PC-9 (cell line): ENCODE measurements around the gene NRG2. TPM values are rescaled to one million over a fixed set of nuclear protein-coding genes. Genes with fewer than 3 reads are reported as not detected.

Source experiments
- BruUV-seq: library from RNA; stranded (reverse); fragments of 400-500 nt; replicated peaks from 2 replicates; lab custom pipeline; 2021; lab: Mats Ljungman, UMichigan
- CTCF ChIA-PET: fragments of 300-600 bp; sonication (Branson Sonifier 250); formaldehyde crosslinking; loops from one replicate; lab custom pipeline; 2022; ENCODE audit warnings: antibody characterized with exemption; lab: Charles Lee
- POLR2A ChIA-PET: fragments of 300-600 bp; sonication (Branson Sonifier 250); formaldehyde crosslinking; loops from one replicate; lab custom pipeline; 2022; ENCODE audit warnings: antibody characterized with exemption; ENCODE audit not compliant: unreplicated experiment; lab: Charles Lee
- DNase-seq, 2 experiments: peaks; one replicate each; pipeline versions ENCODE4 v3.0.0 to v3.0.0-alpha.2; 2015 to 2022; ENCODE audit warnings: mixed read lengths in 1 of 2
- H2AFZ ChIP-seq: fragments of 200-600 bp; sonication (generic); 2 replicates; pipeline ENCODE4 v1.8.1; 2017; ENCODE audit warnings: antibody characterized with exemption
- H3F3A ChIP-seq: fragments of 200-600 bp; sonication (generic); 2 replicates; pipeline ENCODE4 v1.8.1; 2017; ENCODE audit warnings: antibody characterized with exemption, mild to moderate bottlenecking, low read depth; ENCODE audit not compliant: insufficient read depth
- H3K27ac ChIP-seq: fragments of 200-600 bp; sonication (generic); 2 replicates; pipeline ENCODE4 v1.6.1; 2016; ENCODE audit warnings: mixed run types
- H3K27me3 ChIP-seq: fragments of 200-600 bp; sonication (generic); 2 replicates; pipeline ENCODE4 v1.6.1; 2016; ENCODE audit warnings: low read depth, mixed run types; ENCODE audit not compliant: insufficient read depth
- H3K36me3 ChIP-seq: fragments of 200-600 bp; sonication (generic); 2 replicates; pipeline ENCODE4 v1.6.1; 2016; ENCODE audit warnings: low read depth, mixed run types
- H3K4me1 ChIP-seq: fragments of 200-600 bp; sonication (generic); replicated peaks from 2 replicates; pipeline ENCODE4 v1.6.1; 2016; ENCODE audit warnings: mixed run types; ENCODE audit not compliant: insufficient read depth
- H3K4me2 ChIP-seq: fragments of 200-600 bp; sonication (generic); 2 replicates; pipeline ENCODE4 v1.6.1; 2017; ENCODE audit warnings: mixed run types
- H3K4me3 ChIP-seq: fragments of 200-600 bp; sonication (generic); 2 replicates; pipeline ENCODE4 v1.6.1; 2016; ENCODE audit warnings: mixed run types
- H3K79me2 ChIP-seq: fragments of 200-600 bp; sonication (generic); 2 replicates; pipeline ENCODE4 v1.6.1; 2017; ENCODE audit warnings: low read depth, mixed run types
- H3K9me2 ChIP-seq: fragments of 200-600 bp; sonication (generic); 2 replicates; pipeline ENCODE4 v1.8.1; 2017; ENCODE audit warnings: mild to moderate bottlenecking; ENCODE audit not compliant: insufficient read depth
- H3K9me3 ChIP-seq: fragments of 200-600 bp; sonication (generic); 2 replicates; pipeline ENCODE4 v1.8.1; 2016; ENCODE audit warnings: low read depth; ENCODE audit not compliant: insufficient read depth
- H4K20me1 ChIP-seq: fragments of 200-600 bp; sonication (generic); 2 replicates; pipeline ENCODE4 v1.8.1; 2017; ENCODE audit not compliant: insufficient read depth
- EZH2 ChIP-seq: fragments of 200-600 bp; sonication (generic); IDR thresholded peaks from 2 replicates; pipeline ENCODE4 v1.8.0; 2017; ENCODE audit warnings: antibody characterized with exemption, low read depth
- intact Hi-C: fragments of 100-400 bp; cut with micrococcal nuclease; formaldehyde crosslinking; loops from one replicate; pipeline ENCODE4 v1.10.0; 2022; ENCODE audit not compliant: unreplicated experiment
- total RNA-seq: library from RNA; stranded (reverse); gene quantifications from 2 replicates; pipeline ENCODE4 v1.2.3, GENCODE V29; 2021
- TF ChIP-seq, protein P1 (sequence below): fragments of 200-600 bp; sonication (generic); conservative IDR thresholded peaks from 2 replicates; pipeline ENCODE4 v1.6.1; 2017; ENCODE audit warnings: mixed run types, antibody characterized with exemption, mild to moderate bottlenecking, moderate library complexity

Gene NRG2
- total RNA-seq, 1 experiment from 2014 or later, result not detected

GRCh38 chr5:139967353-139967752 lies 75.7 kb downstream of the NRG2 start:
- ChIA-PET CTCF (interaction anchor here (1.0 to 2.8 kb wide), 2 partner anchors 177 to 180 kb away, joined by 3 to 31 read pairs; no protein-coding TSS in a partner anchor), POLR2A (no interaction called here)
- H2AFZ ChIP-seq, result no peak overlapping the region
- H3K4me1 ChIP-seq, result no peaks in the 10 kb centered on the region
- no TSS peak for BruUV-seq
- H3K79me2 ChIP-seq, result no peaks in the 10 kb centered on the region
- TF ChIP-seq, protein P1, sequence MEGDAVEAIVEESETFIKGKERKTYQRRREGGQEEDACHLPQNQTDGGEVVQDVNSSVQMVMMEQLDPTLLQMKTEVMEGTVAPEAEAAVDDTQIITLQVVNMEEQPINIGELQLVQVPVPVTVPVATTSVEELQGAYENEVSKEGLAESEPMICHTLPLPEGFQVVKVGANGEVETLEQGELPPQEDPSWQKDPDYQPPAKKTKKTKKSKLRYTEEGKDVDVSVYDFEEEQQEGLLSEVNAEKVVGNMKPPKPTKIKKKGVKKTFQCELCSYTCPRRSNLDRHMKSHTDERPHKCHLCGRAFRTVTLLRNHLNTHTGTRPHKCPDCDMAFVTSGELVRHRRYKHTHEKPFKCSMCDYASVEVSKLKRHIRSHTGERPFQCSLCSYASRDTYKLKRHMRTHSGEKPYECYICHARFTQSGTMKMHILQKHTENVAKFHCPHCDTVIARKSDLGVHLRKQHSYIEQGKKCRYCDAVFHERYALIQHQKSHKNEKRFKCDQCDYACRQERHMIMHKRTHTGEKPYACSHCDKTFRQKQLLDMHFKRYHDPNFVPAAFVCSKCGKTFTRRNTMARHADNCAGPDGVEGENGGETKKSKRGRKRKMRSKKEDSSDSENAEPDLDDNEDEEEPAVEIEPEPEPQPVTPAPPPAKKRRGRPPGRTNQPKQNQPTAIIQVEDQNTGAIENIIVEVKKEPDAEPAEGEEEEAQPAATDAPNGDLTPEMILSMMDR, result no peak
- TF ChIP-seq EZH2, result no peak
- no peaks in the 10 kb centered on the region for H3K9me2 ChIP-seq
- no peaks in the 10 kb centered on the region for H3K27me3 ChIP-seq
- H3K4me3 ChIP-seq, result no peak overlapping the region
- intact Hi-C loops, result loop anchor here (10.0 kb wide), 1 partner anchor 103 kb away; no protein-coding TSS in a partner anchor
- H3K9me3 ChIP-seq, result no peaks in the 10 kb centered on the region
- H3F3A ChIP-seq, result no peaks in the 10 kb centered on the region
- no peaks in the 10 kb centered on the region for H4K20me1 ChIP-seq
- no peak for DNase-seq
- H3K27ac ChIP-seq, result no peak overlapping the region
- H3K4me2 ChIP-seq, result no peak overlapping the region
- no peaks in the 10 kb centered on the region for H3K36me3 ChIP-seq

DNA sequence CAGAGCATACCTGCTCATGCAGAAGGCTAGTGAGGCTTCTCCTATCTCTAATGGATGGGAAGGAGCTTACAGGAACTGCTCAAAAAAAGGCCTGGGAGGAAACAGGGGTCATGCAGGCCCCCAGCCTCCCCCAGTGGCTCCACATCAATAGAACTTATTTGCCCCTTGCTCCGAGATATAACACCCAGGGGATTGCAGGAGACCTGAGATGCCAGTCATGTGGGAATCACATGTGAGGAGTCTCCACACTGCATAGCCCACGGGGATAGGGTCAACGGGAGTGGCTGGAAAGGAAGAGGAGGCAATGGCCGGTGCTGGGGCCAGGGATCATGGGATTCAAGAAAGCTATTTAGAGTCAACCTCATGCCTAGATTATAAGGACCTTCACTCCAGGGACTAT lies 76.2 kb downstream of the NRG2 start:
- no peak overlapping the region for H2AFZ ChIP-seq
- no peak overlapping the region for H3K4me3 ChIP-seq
- H3K4me2 ChIP-seq, result no peak overlapping the region
- no peak for TF ChIP-seq EZH2
- TF ChIP-seq, protein P1, result no peak
- BruUV-seq, result no TSS peak
- H4K20me1 ChIP-seq, result no peaks in the 10 kb centered on the region
- no peaks in the 10 kb centered on the region for H3K9me2 ChIP-seq
- ChIA-PET CTCF (no interaction called here), POLR2A (no interaction called here)
- H3K9me3 ChIP-seq, result no peaks in the 10 kb centered on the region
- intact Hi-C loops, result loop anchor here (10.0 kb wide), 1 partner anchor 102 kb away; no protein-coding TSS in a partner anchor
- H3K79me2 ChIP-seq, result no peaks in the 10 kb centered on the region
- H3K27ac ChIP-seq, result no peak overlapping the region
- H3K36me3 ChIP-seq, result no peaks in the 10 kb centered on the region
- no peak for DNase-seq
- no peaks in the 10 kb centered on the region for H3F3A ChIP-seq
- H3K4me1 ChIP-seq, result no peaks in the 10 kb centered on the region
- H3K27me3 ChIP-seq, result no peaks in the 10 kb centered on the region

GRCh38 chr5:139964994-139965565 lies 78.0 kb downstream of the NRG2 start:
- no peak for TF ChIP-seq EZH2
- TF ChIP-seq, protein P1, result no peak
- H3K27ac ChIP-seq, result no peak overlapping the region
- no peak overlapping the region for H3K4me3 ChIP-seq
- no peak overlapping the region for H2AFZ ChIP-seq
- no TSS peak for BruUV-seq
- H3K36me3 ChIP-seq, result no peaks in the 10 kb centered on the region
- ChIA-PET POLR2A (no interaction called here), CTCF (no interaction called here)
- no peaks in the 10 kb centered on the region for H4K20me1 ChIP-seq
- H3K27me3 ChIP-seq, result no peaks in the 10 kb centered on the region
- H3K79me2 ChIP-seq, result no peaks in the 10 kb centered on the region
- H3K4me1 ChIP-seq, result no peaks in the 10 kb centered on the region
- no peaks in the 10 kb centered on the region for H3F3A ChIP-seq
- H3K9me3 ChIP-seq, result no peaks in the 10 kb centered on the region
- no peak for DNase-seq
- no peaks in the 10 kb centered on the region for H3K9me2 ChIP-seq
- H3K4me2 ChIP-seq, result no peak overlapping the region
- intact Hi-C loops, result loop anchor here (10.0 kb wide), 1 partner anchor 100 kb away; no protein-coding TSS in a partner anchor
